NCI-H187 treated with DMSO at 0.1 percent for 48 hours (cell line): Measurements from ENCODE around the gene CHL1.

Experiments used
- DNase-seq: peaks from one replicate; lab custom pipeline; 2025; lab: John Stamatoyannopoulos, UW

The CHL1 gene

DNA sequence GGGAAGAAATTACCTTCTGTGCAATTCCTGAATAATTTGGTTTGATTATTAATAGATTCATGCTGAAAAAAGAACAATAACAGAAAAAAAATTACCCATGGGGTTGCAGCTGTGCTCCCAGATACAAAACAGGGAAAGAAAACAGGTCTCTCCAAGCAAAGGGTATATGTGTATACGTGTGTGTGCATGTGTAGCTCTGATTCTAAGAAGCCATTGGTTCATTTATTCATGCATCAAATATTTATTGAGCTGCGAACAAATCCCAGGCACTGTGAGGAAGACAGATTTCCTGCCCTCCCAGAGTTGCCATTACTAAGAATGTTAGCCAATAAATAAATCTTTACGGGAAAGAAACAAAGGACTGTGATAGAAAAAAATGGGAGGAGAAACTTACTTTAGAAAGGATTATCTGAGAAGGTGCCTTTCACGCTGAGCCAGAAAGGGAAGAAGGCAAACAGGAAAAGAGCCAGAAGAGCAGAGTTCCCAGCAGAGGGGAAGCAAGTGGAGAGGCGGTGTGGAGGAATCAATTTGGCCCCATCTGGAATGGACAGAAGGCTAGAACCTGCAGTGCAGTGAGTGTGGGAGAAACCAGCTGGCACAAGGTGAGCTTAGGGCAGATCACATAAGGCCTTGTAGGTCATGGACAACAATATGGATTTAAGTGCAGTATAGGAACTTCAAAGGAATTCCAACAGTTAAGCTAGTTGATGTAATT, 20.7 kb downstream of the CHL1 start:
- DNase-seq = no peak

GRCh38 chr3:217948-218347, 21.4 kb downstream of the CHL1 start:
- DNase-seq = no peak

DNA sequence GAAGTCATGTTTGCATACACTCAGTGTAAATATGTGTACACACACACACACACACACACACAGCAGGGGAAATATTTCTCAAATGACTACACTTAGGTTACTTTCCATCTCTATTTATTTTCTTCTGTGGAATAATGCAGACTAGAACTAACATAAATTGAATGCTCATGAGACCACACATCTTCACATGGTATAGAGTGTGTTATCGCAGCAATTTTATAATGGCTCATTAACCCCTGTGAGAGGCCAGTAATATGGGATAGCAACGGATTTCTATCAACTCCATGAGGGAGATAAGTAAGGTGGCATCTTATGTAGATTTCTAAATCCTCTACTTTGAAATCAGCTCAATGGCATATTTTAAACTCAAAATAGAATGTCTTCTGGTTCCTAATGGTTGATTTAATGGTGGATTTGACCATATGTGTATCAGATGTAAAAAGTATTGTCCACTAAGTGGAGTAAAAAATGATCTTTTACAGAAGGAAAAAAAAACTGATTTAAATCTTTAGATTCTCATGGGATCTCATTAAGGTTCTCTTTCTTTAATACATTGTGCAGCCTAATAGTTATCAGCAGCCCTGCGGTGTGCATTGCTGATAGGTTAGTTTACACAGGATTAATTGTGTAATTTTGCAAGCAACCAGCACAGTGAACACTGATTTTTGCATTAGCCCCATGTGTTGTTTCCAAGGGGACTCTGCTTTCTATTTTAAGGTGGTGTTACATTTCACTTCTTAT, 32.0 kb downstream of the CHL1 start:
- DNase-seq = no peak

- DNase-seq = no peak
Measured at GRCh38 chr3:229183-229661, 32.7 kb downstream of the CHL1 start.

- no peak for DNase-seq
Measured at GRCh38 chr3:236881-237280, 40.3 kb downstream of the CHL1 start.

GRCh38 chr3:242602-243355, 46.2 kb downstream of the CHL1 start:
- no peak for DNase-seq

DNA sequence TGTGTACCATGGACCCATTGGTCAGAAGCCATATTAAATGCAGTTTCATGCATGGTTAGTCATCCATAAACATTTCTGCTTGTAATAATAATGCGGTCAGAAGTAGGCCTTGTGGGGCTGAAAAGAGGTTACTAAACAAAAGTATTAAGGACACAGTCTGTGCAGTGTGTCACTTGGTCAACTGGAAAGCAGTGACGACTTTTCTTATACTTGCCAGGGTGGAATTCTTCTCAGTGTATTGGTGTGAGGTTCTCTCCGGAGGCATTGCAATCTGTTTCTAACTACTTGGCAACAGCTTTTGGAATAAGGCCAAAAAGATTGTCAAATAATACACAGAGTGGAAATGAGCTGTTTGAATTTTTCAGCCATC, 46.8 kb downstream of the CHL1 start:
- DNase-seq = no peak

DNA sequence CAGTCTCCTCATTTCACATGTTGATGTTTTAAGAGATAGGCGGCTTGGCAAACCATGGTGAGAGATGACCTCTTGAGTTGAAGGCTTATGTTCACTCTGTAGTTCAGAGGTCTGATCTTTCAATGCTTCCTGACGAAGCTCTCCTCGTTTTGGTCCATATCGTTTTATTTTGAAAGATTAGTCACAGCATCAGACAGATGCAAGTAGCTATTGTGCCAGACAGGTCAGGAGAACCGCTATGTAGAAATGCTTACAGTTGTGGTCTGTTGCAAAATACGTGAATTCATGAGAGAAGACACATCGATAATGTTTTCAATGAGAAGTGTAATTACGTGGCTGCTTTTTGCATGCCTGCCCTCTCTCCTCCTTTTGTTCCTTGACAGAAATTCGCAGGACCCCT, 47.5 kb downstream of the CHL1 start:
- DNase-seq = no peak

DNA sequence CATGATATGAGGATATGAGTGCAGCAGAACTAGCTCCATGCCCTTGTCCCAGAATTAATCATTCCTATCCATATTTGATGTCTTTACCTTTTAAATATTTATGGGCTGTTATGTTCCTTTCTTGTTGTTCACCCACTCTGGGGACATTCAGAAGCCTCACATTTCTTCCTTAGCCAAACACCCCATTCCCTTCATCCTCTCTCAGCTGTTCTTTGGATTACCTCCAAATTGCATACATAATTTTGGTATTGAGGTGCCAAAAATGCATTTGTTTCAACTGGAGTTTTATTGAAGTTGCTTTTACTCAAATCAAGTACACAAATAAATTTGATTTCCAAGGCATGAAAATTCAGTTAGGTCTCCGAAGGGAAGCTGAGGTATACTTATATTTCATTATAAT, 51.4 kb downstream of the CHL1 start:
- no peak for DNase-seq

GRCh38 chr3:248864-249520, 52.4 kb downstream of the CHL1 start:
- no peak for DNase-seq

DNA sequence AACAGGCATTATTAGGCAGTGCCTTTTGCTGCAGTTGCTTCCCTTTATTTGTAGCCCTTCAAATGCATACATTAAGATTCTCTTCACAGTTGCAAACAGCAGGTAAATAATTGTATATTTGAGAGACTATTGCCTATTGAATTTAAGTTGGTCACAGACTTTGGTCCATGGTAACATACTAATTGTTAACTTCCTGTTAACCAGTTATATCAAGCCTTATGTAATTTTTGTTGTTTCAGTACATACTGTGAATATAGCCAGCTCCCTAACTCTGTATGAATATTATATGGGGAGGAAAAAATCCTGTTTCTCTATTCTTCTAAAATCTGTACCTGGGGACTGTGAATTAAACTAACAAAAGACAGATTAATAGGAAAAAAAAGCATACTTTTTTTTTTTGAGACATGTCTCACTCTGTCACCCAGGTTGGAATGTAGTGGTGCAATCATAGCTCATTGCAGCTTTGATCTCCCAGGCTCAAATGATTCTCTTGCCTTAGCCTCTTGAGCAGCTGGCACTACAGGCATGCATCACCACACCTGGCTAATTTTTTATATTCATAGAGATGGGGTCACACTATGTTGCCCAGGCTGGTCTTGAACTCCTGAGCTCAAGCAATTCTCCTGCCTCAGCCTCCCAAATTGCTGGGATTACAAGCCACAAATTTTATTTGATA, 53.2 kb downstream of the CHL1 start:
- DNase-seq = no peak

GRCh38 chr3:256501-256900, 59.9 kb downstream of the CHL1 start:
- DNase-seq = no peak

GRCh38 chr3:257826-258225, 61.3 kb downstream of the CHL1 start:
- DNase-seq = no peak

DNA sequence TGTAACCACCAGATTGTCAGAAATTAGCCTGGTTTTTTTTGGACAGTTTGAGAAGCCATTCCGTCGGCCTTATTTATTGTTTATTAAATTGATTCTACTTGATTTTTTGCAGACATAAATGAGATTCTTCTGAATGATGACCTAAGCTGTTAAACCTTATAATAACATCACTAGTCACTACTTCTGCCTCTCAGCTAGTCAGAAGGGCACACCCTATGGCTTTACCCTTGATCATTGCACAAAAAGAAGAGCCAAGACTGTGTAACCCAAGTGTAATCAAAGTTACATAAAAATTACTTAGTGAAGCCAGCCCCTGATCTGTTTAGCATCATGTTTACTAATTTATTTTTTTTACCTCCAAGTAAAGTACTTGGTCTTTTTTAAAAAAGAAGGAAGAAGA, 64.3 kb downstream of the CHL1 start:
- no peak for DNase-seq

GRCh38 chr3:263393-263792, 66.8 kb downstream of the CHL1 start:
- DNase-seq = no peak

DNA sequence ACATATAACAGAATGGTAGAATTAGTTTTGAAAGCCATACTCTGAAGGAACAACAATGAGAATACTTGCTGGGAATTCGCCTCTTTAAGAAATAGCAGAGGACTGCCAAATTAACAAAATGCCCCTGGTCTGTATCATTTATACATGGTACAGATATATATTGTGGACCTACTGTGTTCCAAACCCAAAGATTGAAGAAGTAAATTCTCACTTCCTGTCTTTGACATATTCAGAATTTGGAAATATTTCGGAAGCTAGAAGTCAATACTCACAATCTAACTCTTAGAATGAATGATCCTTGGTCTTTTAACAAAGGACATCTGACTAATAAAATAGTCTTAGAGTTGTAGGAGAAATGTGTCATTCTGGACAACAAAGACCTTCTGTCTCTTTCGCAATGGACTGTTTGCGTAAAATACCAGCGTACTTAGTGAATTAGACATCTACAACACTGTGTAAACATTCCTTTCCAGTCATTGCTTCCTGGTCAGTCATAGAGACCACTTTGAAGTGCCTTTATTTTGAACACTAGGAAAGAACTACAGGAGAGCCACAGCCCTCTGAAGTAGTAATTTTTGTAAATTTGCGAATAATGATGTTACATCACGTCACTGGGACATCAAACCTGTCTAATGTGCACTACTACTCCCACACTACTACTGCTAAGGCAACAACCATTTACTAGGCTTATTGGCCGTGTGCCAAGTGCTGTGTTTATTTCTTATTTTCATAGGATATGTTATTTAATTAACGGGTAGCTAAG, 68.0 kb downstream of the CHL1 start:
- no peak for DNase-seq

GRCh38 chr3:267101-267500, 70.5 kb downstream of the CHL1 start:
- DNase-seq = no peak

DNA sequence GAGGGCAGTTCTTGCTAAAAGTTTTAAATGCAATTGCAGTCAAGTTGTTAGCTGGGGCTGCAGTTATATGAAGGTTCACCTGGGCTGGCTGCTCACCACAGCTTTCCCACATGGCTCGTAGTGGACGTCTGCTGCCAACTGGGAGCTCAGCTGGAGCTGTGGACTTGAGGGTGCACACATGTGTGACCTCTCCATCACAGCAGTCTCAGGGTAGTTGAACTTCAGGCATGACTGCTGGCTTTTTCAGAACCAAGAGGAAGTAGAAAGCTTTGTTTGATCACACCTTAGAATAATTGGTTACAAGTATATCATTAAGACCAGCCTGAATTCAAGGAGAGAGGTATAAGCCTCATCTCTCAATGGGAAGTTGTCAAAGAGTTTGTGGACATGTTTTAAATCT, 74.1 kb downstream of the CHL1 start:
- no peak for DNase-seq

- DNase-seq = no peak
Measured at GRCh38 chr3:274927-275326, 78.4 kb downstream of the CHL1 start.

DNA sequence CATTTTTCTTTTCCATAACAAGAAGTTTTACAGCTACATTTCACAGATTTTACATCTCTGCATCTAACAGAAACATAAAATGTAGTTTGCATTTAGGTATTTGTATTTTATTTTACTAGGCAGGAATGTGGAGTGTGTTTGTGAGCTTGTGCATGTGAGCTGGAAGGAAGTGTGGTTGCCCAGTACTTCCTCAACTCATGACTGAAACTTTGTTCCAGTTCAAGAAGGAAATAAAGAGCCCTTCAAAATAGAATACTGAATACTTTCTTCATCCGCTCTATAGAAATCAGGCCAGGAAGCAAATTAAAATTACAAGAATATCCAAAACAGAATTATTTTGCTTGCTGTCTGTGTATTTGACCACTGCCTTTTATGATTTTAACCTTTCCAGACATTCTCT, 81.3 kb downstream of the CHL1 start:
- DNase-seq = no peak
